ENCODE results near the gene CORO1C.

CORO1C gene

GRCh38 chr12:108649126-108649525, 82.2 kb downstream of the CORO1C start:
- peaks cover 95% of the 10 kb centered on the region for H3K36me3 ChIP-seq (ENCODE audit: insufficient read depth, low read length)
- TF ChIP-seq CTCF (IDR thresholded peaks at IDR 0.05; ENCODE audit: borderline replicate concordance, extremely low read depth, low read length, poor library complexity, severe bottlenecking) (no peak), EZH2 (IDR thresholded peaks at IDR 0.05; ENCODE audit: borderline replicate concordance, low read depth, low read length, severe bottlenecking) (no peak)
- H3K4me2 ChIP-seq (ENCODE audit: insufficient read depth, low read length): no peak overlapping the region
- DNase-seq (no peak), ATAC-seq (ENCODE audit: insufficient read depth, low read depth) (no peak)
- peaks cover 10% of the 10 kb centered on the region; the same call in 1 of the 2 replicates for H3K4me1 ChIP-seq (ENCODE audit: insufficient read depth, low read length)
- no peaks in the 10 kb centered on the region for H3K27me3 ChIP-seq (ENCODE audit: insufficient read depth, low read length, poor library complexity)
- no peak overlapping the region for H3K9ac ChIP-seq (ENCODE audit: low read depth, low read length)
- H3K79me2 ChIP-seq (ENCODE audit: insufficient read depth, low read length): no peaks in the 10 kb centered on the region
- no peak overlapping the region for H2AFZ ChIP-seq (ENCODE audit: low read depth, low read length)
- H4K20me1 ChIP-seq (ENCODE audit: insufficient read depth, low read length): no peaks in the 10 kb centered on the region
- no peak overlapping the region for H3K4me3 ChIP-seq (ENCODE audit: low read depth in 1 of 2, low read length in 2 of 2)
- no peaks in the 10 kb centered on the region for H3K9me3 ChIP-seq (ENCODE audit: insufficient read depth, low read length, severe bottlenecking)
- H3K27ac ChIP-seq (ENCODE audit: low read length): no peak overlapping the region

DNA sequence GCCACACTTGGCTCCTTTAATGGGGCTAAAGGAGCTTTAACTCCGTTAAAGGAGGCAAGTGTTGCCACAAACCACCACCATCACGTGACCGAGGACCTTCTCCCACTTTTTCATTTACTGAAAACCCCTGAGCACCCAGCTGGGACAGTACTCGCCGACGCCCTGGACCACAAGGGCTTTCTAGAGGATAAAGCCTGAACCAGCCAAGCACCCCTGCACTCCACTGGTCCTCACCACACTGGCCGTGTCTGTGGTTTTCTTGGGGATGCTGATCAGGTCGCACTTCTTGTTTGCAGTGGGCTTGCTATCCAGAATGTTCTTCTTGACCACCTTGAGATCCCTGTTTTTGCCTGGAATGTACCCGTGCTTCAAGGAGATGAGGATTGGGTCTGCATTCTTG, 82.9 kb downstream of the CORO1C start:
- no peak for TF ChIP-seq EZH2 (IDR thresholded peaks at IDR 0.05; ENCODE audit: borderline replicate concordance, low read depth, low read length, severe bottlenecking)
- no peak for TF ChIP-seq CTCF (IDR thresholded peaks at IDR 0.05; ENCODE audit: borderline replicate concordance, extremely low read depth, low read length, poor library complexity, severe bottlenecking)
- no peak overlapping the region for H3K4me2 ChIP-seq (ENCODE audit: insufficient read depth, low read length)
- no peaks in the 10 kb centered on the region for H3K79me2 ChIP-seq (ENCODE audit: insufficient read depth, low read length)

DNA sequence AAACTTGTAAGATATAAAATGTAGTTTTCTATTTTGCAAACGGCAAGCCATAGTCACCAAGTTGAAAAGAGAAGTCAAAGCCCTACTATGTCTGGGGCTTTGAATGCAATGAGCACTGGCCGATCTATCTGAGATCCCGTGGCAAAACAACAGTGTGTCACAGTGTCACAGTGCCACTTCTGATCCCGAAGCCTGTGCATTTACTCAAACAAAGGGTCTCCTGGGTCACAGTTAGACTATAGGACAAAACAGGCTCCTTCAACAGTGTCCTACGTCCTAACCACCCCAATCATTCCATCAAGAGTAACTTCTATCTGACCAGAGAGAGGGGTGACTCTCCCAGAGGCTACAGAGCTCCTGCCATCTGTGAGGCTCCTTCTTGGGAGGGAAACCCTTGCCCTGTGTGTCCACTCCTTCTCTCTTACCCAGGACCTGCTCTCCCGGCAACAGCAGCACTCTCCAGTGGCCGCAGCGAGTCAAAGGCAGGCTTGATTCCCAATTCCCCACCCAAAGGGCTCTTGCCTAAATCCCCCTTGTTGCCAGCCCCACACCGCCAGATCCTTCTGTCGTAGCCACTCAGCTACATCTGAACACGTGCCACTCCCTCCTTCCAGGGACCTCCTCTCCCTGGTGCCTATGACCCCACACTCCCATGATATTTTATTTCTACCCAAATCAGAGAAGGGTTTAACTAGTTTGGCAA, 83.6 kb downstream of the CORO1C start:
- H3K4me3 ChIP-seq (ENCODE audit: low read depth in 1 of 2, low read length in 2 of 2): no peak overlapping the region
- ATAC-seq (ENCODE audit: insufficient read depth, low read depth): no peak
- DNase-seq: no peak
- TF ChIP-seq EZH2 (IDR thresholded peaks at IDR 0.05; ENCODE audit: borderline replicate concordance, low read depth, low read length, severe bottlenecking): no peak
- no peak for TF ChIP-seq CTCF (IDR thresholded peaks at IDR 0.05; ENCODE audit: borderline replicate concordance, extremely low read depth, low read length, poor library complexity, severe bottlenecking)
- H2AFZ ChIP-seq (ENCODE audit: low read depth, low read length): no peak overlapping the region
- H3K4me2 ChIP-seq (ENCODE audit: insufficient read depth, low read length): no peak overlapping the region
- peaks cover 85% of the 10 kb centered on the region for H3K36me3 ChIP-seq (ENCODE audit: insufficient read depth, low read length)
- no peaks in the 10 kb centered on the region for H3K27me3 ChIP-seq (ENCODE audit: insufficient read depth, low read length, poor library complexity)
- peaks cover 10% of the 10 kb centered on the region; the same call in 1 of the 2 replicates for H3K4me1 ChIP-seq (ENCODE audit: insufficient read depth, low read length)
- no peak overlapping the region for H3K27ac ChIP-seq (ENCODE audit: low read length)
- no peaks in the 10 kb centered on the region for H4K20me1 ChIP-seq (ENCODE audit: insufficient read depth, low read length)
- no peaks in the 10 kb centered on the region for H3K9me3 ChIP-seq (ENCODE audit: insufficient read depth, low read length, severe bottlenecking)
- no peaks in the 10 kb centered on the region for H3K79me2 ChIP-seq (ENCODE audit: insufficient read depth, low read length)
- H3K9ac ChIP-seq (ENCODE audit: low read depth, low read length): no peak overlapping the region

More for the DNA sequence above, 82.9 kb downstream of the CORO1C start:
- no peak overlapping the region for H2AFZ ChIP-seq (ENCODE audit: low read depth, low read length)
- H3K9ac ChIP-seq (ENCODE audit: low read depth, low read length): no peak overlapping the region
- no peaks in the 10 kb centered on the region for H4K20me1 ChIP-seq (ENCODE audit: insufficient read depth, low read length)
- H3K27ac ChIP-seq (ENCODE audit: low read length): no peak overlapping the region
- no peaks in the 10 kb centered on the region for H3K27me3 ChIP-seq (ENCODE audit: insufficient read depth, low read length, poor library complexity)
- H3K9me3 ChIP-seq (ENCODE audit: insufficient read depth, low read length, severe bottlenecking): no peaks in the 10 kb centered on the region
- no peak for ATAC-seq (ENCODE audit: insufficient read depth, low read depth)
- H3K4me1 ChIP-seq (ENCODE audit: insufficient read depth, low read length): peaks cover 10% of the 10 kb centered on the region; the same call in 1 of the 2 replicates
- peaks cover 92% of the 10 kb centered on the region for H3K36me3 ChIP-seq (ENCODE audit: insufficient read depth, low read length)
- no peak overlapping the region for H3K4me3 ChIP-seq (ENCODE audit: low read depth in 1 of 2, low read length in 2 of 2)
- no peak for DNase-seq

All from DND-41 (cell line).